H9 (cell line): ENCODE measurements around the gene CDK15. TPM values are rescaled to one million over a fixed set of nuclear protein-coding genes. Genes with fewer than 3 reads are reported as not detected.

Source experiments
- DNase-seq: peaks from one replicate; pipeline ENCODE4 v3.0.0-alpha.2; 2017
- H2AFZ ChIP-seq: one replicate; pipeline ENCODE4 v1.6.1; 2013; ENCODE audit warnings: mild to moderate bottlenecking, low read length, control low read depth, moderate library complexity
- H2AK5ac ChIP-seq: 2 replicates; pipeline ENCODE4 v1.6.1; 2013; ENCODE audit warnings: low read length, control low read depth, mixed read lengths; ENCODE audit not compliant: insufficient read length
- H2BK120ac ChIP-seq: one replicate; pipeline ENCODE4 v1.6.1; 2013; ENCODE audit warnings: low read depth, mild to moderate bottlenecking, low read length, control low read depth, inconsistent platforms; ENCODE audit not compliant: poor library complexity, severe bottlenecking
- H2BK12ac ChIP-seq: 2 replicates; pipeline ENCODE4 v1.6.1; 2013; ENCODE audit warnings: low read length, control low read depth, mixed read lengths, low read depth; ENCODE audit not compliant: insufficient read length
- H2BK15ac ChIP-seq: 2 replicates; pipeline ENCODE4 v1.6.1; 2013; ENCODE audit warnings: low read depth, low read length, control low read depth
- H2BK20ac ChIP-seq: one replicate; pipeline ENCODE4 v1.6.1; 2013; ENCODE audit warnings: low read depth, mild to moderate bottlenecking, low read length, control low read depth, inconsistent platforms; ENCODE audit not compliant: poor library complexity, severe bottlenecking
- H2BK5ac ChIP-seq: 2 replicates; pipeline ENCODE4 v1.6.1; 2013; ENCODE audit warnings: low read length, control low read depth, mixed read lengths; ENCODE audit not compliant: insufficient read length
- H3K14ac ChIP-seq: 2 replicates; pipeline ENCODE4 v1.6.1; 2013; ENCODE audit warnings: low read length, control low read depth; ENCODE audit not compliant: insufficient read depth
- H3K18ac ChIP-seq: 2 replicates; pipeline ENCODE4 v1.6.1; 2013; ENCODE audit warnings: low read depth, mild to moderate bottlenecking, mixed read lengths, low read length, control low read depth; ENCODE audit not compliant: insufficient read length
- H3K23ac ChIP-seq: 2 replicates; pipeline ENCODE4 v1.6.1; 2013; ENCODE audit warnings: low read length, control low read depth, mixed read lengths, low read depth; ENCODE audit not compliant: insufficient read length
- H3K23me2 ChIP-seq: 2 replicates; pipeline ENCODE4 v1.6.1; 2013; ENCODE audit warnings: low read depth, mild to moderate bottlenecking, mixed read lengths, low read length, control low read depth; ENCODE audit not compliant: insufficient read length, poor library complexity, severe bottlenecking
- H3K27ac ChIP-seq: 2 replicates; pipeline ENCODE4 v1.5.1; 2013; ENCODE audit warnings: low read length, control low read depth, mixed read lengths, low read depth; ENCODE audit not compliant: insufficient read length
- H3K27me3 ChIP-seq: 2 replicates; pipeline ENCODE4 v1.6.1; 2013; ENCODE audit warnings: low read length, control low read depth, inconsistent platforms; ENCODE audit not compliant: insufficient read depth
- H3K4ac ChIP-seq: 2 replicates; pipeline ENCODE4 v1.6.1; 2013; ENCODE audit warnings: low read depth, mild to moderate bottlenecking, control low read depth, inconsistent platforms, low read length, moderate library complexity
- H3K4me1 ChIP-seq: 2 replicates; pipeline ENCODE4 v1.6.1; 2013; ENCODE audit warnings: low read length, control low read depth, inconsistent platforms; ENCODE audit not compliant: insufficient read depth
- H3K4me2 ChIP-seq: 2 replicates; pipeline ENCODE4 v1.6.1; 2013; ENCODE audit warnings: low read length, control low read depth, mixed read lengths; ENCODE audit not compliant: insufficient read length, insufficient read depth
- H3K56ac ChIP-seq: 2 replicates; pipeline ENCODE4 v1.6.1; 2013; ENCODE audit warnings: low read depth, mild to moderate bottlenecking, mixed read lengths, low read length, control low read depth; ENCODE audit not compliant: insufficient read length
- H3K79me1 ChIP-seq: 2 replicates; pipeline ENCODE4 v1.6.1; 2013; ENCODE audit warnings: low read depth, mild to moderate bottlenecking, moderate library complexity, low read length, control low read depth, inconsistent platforms; ENCODE audit not compliant: insufficient read depth, poor library complexity, severe bottlenecking
- H3K79me2 ChIP-seq: 2 replicates; pipeline ENCODE4 v1.6.1; 2013; ENCODE audit warnings: low read length, control low read depth, inconsistent platforms; ENCODE audit not compliant: insufficient read depth
- H3K9ac ChIP-seq: 2 replicates; pipeline ENCODE4 v1.6.1; 2013; ENCODE audit warnings: low read length, control low read depth, mixed read lengths; ENCODE audit not compliant: insufficient read length; ENCODE audit errors: extremely low read depth
- H3K9me3 ChIP-seq: one replicate; pipeline ENCODE4 v1.6.1; 2013; ENCODE audit warnings: low read depth, low read length, inconsistent platforms; ENCODE audit not compliant: control insufficient read depth
- H3T11ph ChIP-seq: one replicate; pipeline ENCODE4 v1.6.1; 2013; ENCODE audit warnings: mild to moderate bottlenecking, low read length, control low read depth, inconsistent platforms
- H4K20me1 ChIP-seq: one replicate; pipeline ENCODE4 v1.6.1; 2013; ENCODE audit not compliant: control insufficient read depth, insufficient read length, insufficient read depth
- H4K5ac ChIP-seq: 2 replicates; pipeline ENCODE4 v1.6.1; 2013; ENCODE audit warnings: low read depth, mild to moderate bottlenecking, mixed read lengths, low read length, control low read depth; ENCODE audit not compliant: insufficient read length
- H4K8ac ChIP-seq: replicated peaks from 2 replicates; pipeline ENCODE4 v1.6.1; 2013; ENCODE audit warnings: low read length, control low read depth, mixed read lengths, low read depth; ENCODE audit not compliant: insufficient read length
- H4K91ac ChIP-seq: 2 replicates; pipeline ENCODE4 v1.6.1; 2013; ENCODE audit warnings: low read depth, mild to moderate bottlenecking, moderate library complexity, mixed read lengths, low read length, control low read depth; ENCODE audit not compliant: insufficient read length
- H3K27ac Mint-ChIP-seq, 3 experiments: 2 replicates in 2 of 3; 3 replicates in 1 of 3; pipeline ENCODE4 v1.8.0; 2020 to 2021; ENCODE audit warnings: mixed read lengths in 3 of 3, mild to moderate bottlenecking in 1 of 3, moderate library complexity in 1 of 3
- H3K27me3 Mint-ChIP-seq: 2 replicates; pipeline ENCODE4 v1.8.0; 2021; ENCODE audit warnings: low read depth, mild to moderate bottlenecking, moderate library complexity, mixed read lengths
- H3K36me3 Mint-ChIP-seq, 3 experiments: 2 replicates in 2 of 3; 3 replicates in 1 of 3; pipeline ENCODE4 v1.8.0; 2020 to 2021; ENCODE audit warnings: low read depth in 3 of 3, mixed read lengths in 3 of 3; ENCODE audit not compliant: insufficient read depth in 1 of 3
- H3K4me1 Mint-ChIP-seq, 2 experiments: 2 replicates each; pipeline ENCODE4 v1.8.0; 2020; ENCODE audit warnings: mixed read lengths in 2 of 2
- H3K4me3 Mint-ChIP-seq, 2 experiments: 2 replicates in 1 of 2; 3 replicates in 1 of 2; pipeline ENCODE4 v1.8.0; 2020 to 2021; ENCODE audit warnings: mild to moderate bottlenecking in 2 of 2, mixed read lengths in 2 of 2, moderate library complexity in 1 of 2
- H3K9me3 Mint-ChIP-seq, 2 experiments: 2 replicates in 1 of 2; 3 replicates in 1 of 2; pipeline ENCODE4 v1.8.0; 2020; ENCODE audit warnings: mild to moderate bottlenecking in 2 of 2, mixed read lengths in 2 of 2, moderate library complexity in 1 of 2
- CTCF ChIP-seq: fragments of 200-600 bp; sonication (generic); conservative IDR thresholded peaks from 3 replicates; pipeline ENCODE4 v1.8.0; 2021; ENCODE audit warnings: antibody characterized with exemption, mild to moderate bottlenecking
- WGBS: extraction: QIAGEN DNeasy Blood & Tissue Kit; methylation state at CpG from one replicate; pipeline ENCODE4 v1.1.7; 2013; ENCODE audit warnings: missing lambda C conversion rate, low lambda C conversion rate, mixed read lengths; ENCODE audit not compliant: insufficient read length; ENCODE audit errors: extremely low coverage; 5-methylcytosine and 5-hydroxymethylcytosine counted together
- total RNA-seq: library from RNA; stranded (reverse); gene quantifications from 2 replicates; pipeline ENCODE4 v1.2.1, GENCODE V29; 2021

Gene CDK15
- total RNA-seq, 1 experiment from 2014 or later: not detected

GRCh38 chr2:201933792-201934237, 127.5 kb downstream of the CDK15 start:
- Mint-ChIP-seq H3K36me3 (peaks cover 2 to 8% (median 4%) of the 10 kb centered on the region in 3 experiments; a peak in 4 of 7 replicates), H3K9me3 (peaks cover 2 to 7% of the 10 kb centered on the region in 2 experiments; a peak in 3 of 5 replicates), H3K4me1 (peaks cover 50 to 58% of the 10 kb centered on the region in 2 experiments), H3K27me3 (no peaks in the 10 kb centered on the region; the same call in 1 of the 2 replicates), H3K4me3 (no peak overlapping the region), H3K27ac (no peak overlapping the region)
- no peak overlapping the region for H3K23ac ChIP-seq
- H4K91ac ChIP-seq: no peak overlapping the region
- no peaks in the 10 kb centered on the region for H3K27me3 ChIP-seq
- no peak overlapping the region for H3T11ph ChIP-seq
- peaks cover 3% of the 10 kb centered on the region; the same call in 1 of the 2 replicates for H3K4me1 ChIP-seq
- no peaks in the 10 kb centered on the region for H3K9me3 ChIP-seq
- H3K9ac ChIP-seq: no peak overlapping the region
- no peak overlapping the region for H3K4me2 ChIP-seq
- H3K79me1 ChIP-seq: no peaks in the 10 kb centered on the region
- no peak overlapping the region for H2BK120ac ChIP-seq
- DNase-seq: no peak
- H2BK20ac ChIP-seq: no peak overlapping the region
- TF ChIP-seq CTCF: no peak
- H2BK15ac ChIP-seq: no peak overlapping the region
- no peaks in the 10 kb centered on the region for H4K20me1 ChIP-seq
- H3K79me2 ChIP-seq: no peaks in the 10 kb centered on the region
- H3K14ac ChIP-seq: no peak overlapping the region
- no CpG with 5 or more reads among the region's 7 CpGs for WGBS
- H2BK12ac ChIP-seq: no peak overlapping the region
- H3K18ac ChIP-seq: no peak overlapping the region
- H2BK5ac ChIP-seq: no peak overlapping the region
- H3K56ac ChIP-seq: no peak overlapping the region
- no peak overlapping the region for H3K27ac ChIP-seq
- no peak overlapping the region for H4K5ac ChIP-seq
- no peak overlapping the region for H3K4ac ChIP-seq
- no peak overlapping the region for H4K8ac ChIP-seq
- no peak overlapping the region for H2AK5ac ChIP-seq
- no peak overlapping the region for H2AFZ ChIP-seq
- no peaks in the 10 kb centered on the region for H3K23me2 ChIP-seq
